IPS-NIHi11 (cell line): ENCODE data around the gene ZBTB20.
"Not testable (repeated sequence)": the region's sequence is repeated elsewhere in the genome, so short reads cannot be mapped to it uniquely, and the experiment has no call there.

Source experiments
- DNase-seq: peaks from one replicate; pipeline ENCODE4 v3.0.0; 2012; ENCODE audit warnings: mixed read lengths, low spot score

Gene ZBTB20

GRCh38 chr3:114830652-114831051, 316.4 kb downstream of the ZBTB20 start:
- DNase-seq = no peak

- DNase-seq = no peak
These were observed 317.3 kb downstream of the ZBTB20 start for GRCh38 chr3:114829783-114830182.

GRCh38 chr3:114827495-114827894, 319.6 kb downstream of the ZBTB20 start:
- DNase-seq = peak; percentile 47

GRCh38 chr3:114824014-114824413, 323.1 kb downstream of the ZBTB20 start:
- DNase-seq = no peak

- no peak for DNase-seq
These were observed 324.0 kb downstream of the ZBTB20 start for GRCh38 chr3:114823061-114823460.

GRCh38 chr3:114816052-114816451, 331.0 kb downstream of the ZBTB20 start:
- no peak for DNase-seq

GRCh38 chr3:114812541-114813238, 334.4 kb downstream of the ZBTB20 start:
- DNase-seq = not testable (repeated sequence)

GRCh38 chr3:114809668-114810413, 337.2 kb downstream of the ZBTB20 start:
- DNase-seq = no peak

GRCh38 chr3:114804099-114804498, 343.0 kb downstream of the ZBTB20 start:
- DNase-seq = no peak

- DNase-seq = no peak
These were observed 343.9 kb downstream of the ZBTB20 start for GRCh38 chr3:114803042-114803695.

GRCh38 chr3:114800272-114801031, 346.6 kb downstream of the ZBTB20 start:
- no peak for DNase-seq

GRCh38 chr3:114799816-114800215, 347.3 kb downstream of the ZBTB20 start:
- DNase-seq = no peak

- DNase-seq = no peak
These were observed 350.3 kb downstream of the ZBTB20 start for GRCh38 chr3:114796796-114797195.

- DNase-seq = no peak
These were observed 352.0 kb downstream of the ZBTB20 start for GRCh38 chr3:114794894-114795630.

GRCh38 chr3:114792159-114792918, 354.7 kb downstream of the ZBTB20 start:
- DNase-seq = no peak

GRCh38 chr3:114790752-114791151, 356.3 kb downstream of the ZBTB20 start:
- DNase-seq = no peak

- DNase-seq = no peak
These were observed 357.3 kb downstream of the ZBTB20 start for GRCh38 chr3:114789803-114790202.

- no peak for DNase-seq
These were observed 371.7 kb downstream of the ZBTB20 start for GRCh38 chr3:114775395-114775794.

- no peak for DNase-seq
These were observed 376.2 kb downstream of the ZBTB20 start for GRCh38 chr3:114770874-114771273.

GRCh38 chr3:114764056-114764492, 383.0 kb downstream of the ZBTB20 start:
- DNase-seq = no peak

GRCh38 chr3:114762144-114762543, 384.9 kb downstream of the ZBTB20 start:
- DNase-seq = no peak
